GM19324 (cell line): ENCODE measurements around the gene NOTCH1.
A peak's percentile ranks its signal among the peaks of the same experiment; 100 is the strongest.

Experiments used
- ATAC-seq: cut with Tn5 transposase; IDR thresholded peaks from one replicate; pipeline ENCODE4 v1.9.1; 2021; ENCODE audit warnings: mild to moderate bottlenecking, moderate library complexity; ENCODE audit not compliant: unreplicated experiment, low FRiP score

Gene NOTCH1

GRCh38 chr9:136493567-136493971 is 52.3 kb downstream of the NOTCH1 start:
- ATAC-seq, result no peak

GRCh38 chr9:136492978-136493522 is 52.8 kb downstream of the NOTCH1 start:
- ATAC-seq, result no peak

- ATAC-seq, result no peak
Measured at GRCh38 chr9:136489731-136490130, 56.1 kb downstream of the NOTCH1 start.

DNA sequence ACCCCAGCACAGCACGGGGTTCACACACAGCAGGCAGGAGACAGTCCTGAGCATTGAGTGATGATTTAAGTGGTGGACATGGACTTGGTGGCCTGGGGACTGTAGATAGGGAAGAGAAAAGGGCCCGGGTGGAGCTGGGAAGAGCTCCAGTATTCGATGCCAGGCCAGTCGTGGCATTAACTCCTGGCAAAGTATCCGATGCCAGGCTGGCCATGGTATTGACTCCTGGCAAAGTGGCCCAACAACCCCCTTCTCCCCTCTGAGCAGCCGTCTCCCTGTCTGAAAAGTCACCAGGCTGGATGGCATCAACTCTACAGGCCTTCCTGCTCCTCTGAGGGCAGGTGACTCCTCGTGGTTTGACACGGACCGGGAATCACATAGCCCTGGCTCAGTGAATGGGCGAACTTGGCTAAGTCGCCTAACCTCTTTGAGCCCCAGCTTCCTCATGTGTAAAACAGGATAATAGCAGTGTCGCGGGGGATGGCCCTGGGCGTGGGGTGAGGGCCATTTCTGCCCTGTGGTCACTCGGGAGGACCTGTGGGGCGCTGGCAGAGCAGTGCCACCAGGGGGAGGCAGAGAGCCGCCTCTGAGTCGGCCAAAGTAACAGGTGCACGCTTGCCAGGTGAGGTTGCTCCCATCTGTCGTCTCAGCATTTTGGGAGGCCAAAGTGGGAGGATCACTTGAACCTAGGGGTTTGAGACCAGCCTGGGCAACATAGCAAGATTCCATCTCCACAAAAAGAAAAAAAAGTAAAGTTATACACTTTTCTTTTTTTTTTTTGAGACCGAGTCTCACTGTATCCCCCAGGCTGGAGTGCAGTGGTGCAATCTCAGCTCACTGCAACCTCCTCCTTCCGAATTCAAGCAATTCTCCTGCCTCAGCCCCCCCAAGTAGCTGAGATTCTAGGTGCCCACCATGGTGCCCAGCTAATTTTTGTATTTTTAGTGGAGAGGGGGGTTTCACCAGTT is 57.3 kb downstream of the NOTCH1 start:
- no peak for ATAC-seq

DNA sequence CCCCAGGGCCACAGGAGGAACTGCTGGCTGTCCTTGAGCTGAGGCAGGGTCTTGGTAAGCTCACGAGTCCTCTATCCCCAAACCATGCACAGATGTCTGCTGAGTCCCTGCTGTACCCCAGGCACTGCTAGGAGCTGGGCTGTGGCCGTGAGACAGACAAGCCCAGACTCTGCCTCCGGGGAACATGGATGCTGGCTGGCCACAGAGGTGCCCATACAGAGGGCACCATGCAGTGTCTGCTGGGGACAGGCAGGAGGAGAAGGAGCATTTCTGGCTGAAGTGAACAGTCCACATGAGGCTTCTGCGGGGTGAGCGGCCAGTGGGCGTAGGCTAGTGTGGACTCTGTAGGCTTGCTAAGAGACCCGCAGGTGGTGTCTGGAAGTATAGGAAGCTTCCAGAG is 58.2 kb downstream of the NOTCH1 start:
- ATAC-seq, result no peak

GRCh38 chr9:136486823-136487620 is 58.8 kb downstream of the NOTCH1 start:
- ATAC-seq, result no peak

- no peak for ATAC-seq
Measured at GRCh38 chr9:136486131-136486530, 59.7 kb downstream of the NOTCH1 start.

DNA sequence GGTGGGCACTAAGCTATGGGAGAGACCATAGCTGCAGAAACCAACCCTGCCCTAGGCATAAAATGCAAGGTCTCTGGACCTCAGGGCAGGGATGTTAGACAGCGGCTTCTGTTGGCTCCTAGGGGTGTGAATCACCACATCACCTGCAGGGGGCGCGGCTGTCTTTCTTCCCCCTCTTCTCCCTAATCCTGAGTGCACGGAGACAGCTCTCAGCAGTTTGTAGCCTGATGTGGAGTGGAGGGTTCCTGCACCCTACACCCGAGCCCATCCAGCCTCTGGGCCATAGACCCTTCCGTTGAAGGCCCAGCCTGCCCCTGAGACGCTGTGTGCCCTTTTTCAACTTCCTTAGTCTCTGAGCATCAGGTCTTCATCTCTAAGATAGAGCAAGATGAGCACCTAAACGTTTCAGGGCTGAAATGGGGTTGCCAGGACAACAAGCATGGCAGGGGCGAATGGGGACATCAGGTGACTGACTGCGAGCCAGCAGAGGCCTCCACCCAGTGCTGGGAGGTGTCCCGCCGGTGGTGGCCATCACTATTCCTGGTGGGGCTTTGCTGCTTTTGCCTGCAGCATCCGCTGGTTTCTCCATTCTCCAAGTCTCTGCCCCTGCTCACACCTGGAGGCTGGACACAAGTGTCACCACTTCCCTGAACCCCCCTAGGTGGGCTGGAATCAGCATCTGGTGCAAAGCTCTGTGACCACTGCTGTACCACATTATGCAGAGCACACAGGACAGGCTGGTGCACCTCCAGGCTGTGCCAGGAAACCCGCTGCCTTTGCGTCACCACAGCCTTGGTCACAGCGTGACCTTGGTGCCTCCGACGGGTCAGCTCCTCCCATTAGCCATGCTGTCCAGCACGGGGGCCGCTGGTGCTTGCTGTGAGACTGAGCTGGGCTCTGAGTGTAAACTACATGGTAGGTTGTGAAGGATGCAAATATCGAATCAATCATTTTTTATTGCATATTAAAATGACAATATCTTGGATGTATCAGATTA is 60.5 kb downstream of the NOTCH1 start:
- no peak for ATAC-seq

DNA sequence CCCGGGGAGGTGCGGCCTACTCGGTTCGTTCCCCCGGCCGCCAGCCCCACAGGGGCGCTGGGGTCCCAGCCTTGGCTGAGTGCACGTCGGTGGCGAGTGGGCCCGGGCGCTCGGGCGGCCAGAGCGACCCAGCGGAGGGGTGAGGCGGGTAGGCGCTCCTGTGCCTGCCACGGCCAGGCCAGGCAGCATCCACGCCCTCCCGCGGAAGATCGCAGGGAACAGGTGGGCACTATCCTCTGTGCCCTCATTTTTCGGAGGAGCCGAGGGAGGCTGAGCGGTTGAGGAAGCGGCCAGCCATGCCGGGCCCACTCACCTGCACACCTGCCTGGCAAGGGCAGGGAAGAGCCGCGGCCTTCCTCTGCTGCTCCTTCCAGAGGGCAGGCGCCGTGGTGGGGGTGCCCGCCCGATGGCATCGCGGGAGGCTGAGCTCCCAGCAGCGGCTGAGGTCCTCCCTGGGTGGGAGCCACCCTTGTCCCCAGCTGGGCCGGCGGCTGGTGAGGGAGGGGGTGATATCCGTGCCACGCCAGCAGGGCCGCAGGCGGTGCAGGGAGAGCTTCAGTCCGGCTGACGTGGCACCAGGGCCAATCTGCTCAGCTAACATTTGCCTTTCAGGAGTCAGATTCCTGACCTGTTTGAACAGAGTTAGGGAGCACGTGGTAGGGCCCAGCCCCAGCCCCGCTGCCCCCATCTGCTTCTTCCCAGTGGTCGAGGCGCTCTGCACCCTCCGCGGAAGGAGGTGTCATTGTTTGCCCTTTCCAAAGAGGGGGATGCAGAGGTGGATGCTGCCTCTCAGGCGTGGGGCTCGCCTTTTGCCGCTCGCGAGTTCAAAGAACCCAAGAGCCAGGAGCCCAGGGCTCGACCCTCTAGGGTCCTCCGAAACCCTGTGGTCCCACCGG is 61.4 kb downstream of the NOTCH1 start:
- ATAC-seq, result no peak

- peak; percentile 75 for ATAC-seq
Measured at GRCh38 chr9:136483589-136484152, 62.2 kb downstream of the NOTCH1 start.

GRCh38 chr9:136482793-136483588 is 62.9 kb downstream of the NOTCH1 start, which contains the start of gene SEC16A:
TSS of gene SEC16A (minus strand) at chr9:136483040. CDS start at chr9:136477615, 5,425 bp downstream.
- peak; percentile 65 for ATAC-seq

DNA sequence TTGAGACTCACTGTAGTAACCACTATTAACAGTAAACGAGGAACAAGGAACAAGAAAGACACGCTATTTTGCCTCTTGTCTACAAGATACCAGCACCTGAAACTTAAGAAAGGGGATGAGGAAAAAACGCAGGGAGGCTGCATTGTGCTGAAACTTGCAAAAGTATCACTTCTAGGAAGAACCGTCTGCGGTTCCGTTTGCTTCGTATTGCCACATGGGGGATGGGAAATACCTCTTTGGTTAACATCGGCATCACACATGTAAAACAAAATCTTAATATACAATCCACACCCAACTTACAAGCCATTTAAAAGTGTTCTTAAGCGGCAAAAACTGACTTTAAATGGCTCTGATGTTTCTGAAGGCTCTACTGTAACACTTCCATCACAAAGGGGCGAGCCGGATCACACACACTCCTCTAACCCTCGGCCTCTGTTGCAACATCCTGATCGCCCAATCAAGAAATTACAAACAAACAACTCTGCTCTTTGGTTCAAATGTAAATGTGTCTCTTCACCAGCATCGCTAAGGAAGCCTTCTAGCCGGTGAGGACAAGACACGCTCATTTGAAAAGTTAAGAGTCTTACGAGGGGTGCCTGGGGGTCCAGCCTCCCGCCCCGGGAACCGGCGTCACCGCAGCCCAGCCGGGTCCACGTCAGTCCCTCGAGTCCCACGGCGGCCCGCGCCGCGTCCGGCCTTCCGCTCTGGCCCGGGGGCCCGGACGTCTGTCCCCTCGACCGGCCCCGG is 63.6 kb downstream of the NOTCH1 start:
- ATAC-seq, result no peak

GRCh38 chr9:136481558-136481957 is 64.3 kb downstream of the NOTCH1 start:
- ATAC-seq, result no peak

- ATAC-seq, result no peak
Measured at GRCh38 chr9:136476369-136477150, 69.3 kb downstream of the NOTCH1 start.

DNA sequence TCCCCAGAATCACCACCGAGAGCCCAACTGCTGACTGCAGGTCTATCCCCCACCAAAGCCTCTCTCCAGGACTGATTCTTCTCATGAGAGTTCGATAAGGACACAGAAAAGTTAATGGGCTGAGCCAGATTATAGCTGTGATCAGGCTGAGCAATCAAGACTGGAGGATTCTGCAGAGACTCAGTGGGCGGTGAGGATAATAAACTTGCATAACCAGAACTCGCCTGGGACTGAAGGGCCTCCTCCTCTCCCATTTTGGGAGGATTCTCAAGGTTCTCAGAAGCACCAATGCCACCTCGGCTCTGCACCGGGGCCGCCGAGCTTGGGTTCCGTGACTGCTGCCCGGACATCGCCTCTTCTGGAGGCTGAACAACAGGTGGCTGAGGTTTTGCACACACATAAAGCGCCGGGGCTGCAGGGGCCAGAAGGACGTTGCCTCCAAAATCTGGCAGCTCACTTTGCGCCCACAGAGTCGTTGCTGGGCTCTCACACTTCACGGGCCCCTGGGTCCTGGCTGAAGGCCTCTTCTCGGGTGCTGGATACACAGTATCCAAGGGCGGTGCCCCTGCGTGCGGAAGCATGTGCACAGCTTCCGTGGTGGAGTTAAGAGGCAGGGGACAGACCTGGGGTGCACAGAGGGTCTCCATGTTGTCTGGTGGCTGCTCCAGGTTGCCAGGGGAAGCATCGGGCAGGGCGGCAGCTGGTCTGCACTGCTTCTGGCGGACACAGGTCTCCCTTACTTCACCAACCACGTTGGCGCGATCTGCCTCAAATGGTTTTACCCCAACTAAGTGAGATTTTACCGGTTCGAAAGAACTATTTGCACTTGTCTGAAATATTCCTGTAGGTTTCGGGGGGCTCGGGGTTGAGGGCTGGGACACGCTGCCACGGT is 70.6 kb downstream of the NOTCH1 start:
- ATAC-seq, result no peak
